Neural cell (in vitro differentiated cells): ENCODE measurements around the gene ALPG. TPM values are rescaled to one million over a fixed set of nuclear protein-coding genes. Genes with fewer than 3 reads are reported as not detected.
"Not testable (repeated sequence)": the region's sequence is repeated elsewhere in the genome, so short reads cannot be mapped to it uniquely, and the experiment has no call there.

ENCODE experiments used
- H2AFZ ChIP-seq: fragments of 200-600, 300-800 bp; sonication (generic), shearing (Covaris generic); 2 replicates; pipeline ENCODE4 v1.6.0; 2014; ENCODE audit warnings: low read depth, mild to moderate bottlenecking, antibody characterized with exemption, low read length, moderate library complexity
- H3F3A ChIP-seq: fragments of 200-600 bp; shearing (Covaris generic); 2 replicates; pipeline ENCODE4 v1.6.1; 2016; ENCODE audit warnings: mild to moderate bottlenecking, moderate library complexity, mixed read lengths, antibody characterized with exemption, low read length; ENCODE audit not compliant: insufficient read depth, poor library complexity, severe bottlenecking
- H3K27ac ChIP-seq: fragments of 200-600, 300-800 bp; sonication (generic), shearing (Covaris generic); 2 replicates; pipeline ENCODE4 v1.5.1; 2014; ENCODE audit warnings: mild to moderate bottlenecking, low read length, moderate library complexity
- H3K27me3 ChIP-seq: fragments of 300-800, 200-600 bp; sonication (generic), shearing (Covaris generic); 2 replicates; pipeline ENCODE4 v1.6.0; 2014; ENCODE audit warnings: mild to moderate bottlenecking, low read depth, low read length, moderate library complexity; ENCODE audit not compliant: insufficient read depth
- H3K36me3 ChIP-seq: fragments of 300-800, 200-600 bp; sonication (generic), shearing (Covaris generic); 2 replicates; pipeline ENCODE4 v1.5.1; 2014; ENCODE audit warnings: mild to moderate bottlenecking, antibody characterized with exemption, low read length, moderate library complexity; ENCODE audit not compliant: insufficient read depth
- H3K4me2 ChIP-seq: fragments of 300-800, 200-600 bp; sonication (generic), shearing (Covaris generic); 2 replicates; pipeline ENCODE4 v1.6.0; 2014; ENCODE audit warnings: mild to moderate bottlenecking, low read length
- H3K4me3 ChIP-seq: fragments of 300-800, 200-600 bp; sonication (generic), shearing (Covaris generic); 2 replicates; pipeline ENCODE4 v1.5.1; 2014; ENCODE audit warnings: mild to moderate bottlenecking, low read length, moderate library complexity
- H3K79me2 ChIP-seq: fragments of 200-600 bp; shearing (Covaris generic); replicated peaks from 2 replicates; pipeline ENCODE4 v1.6.0; 2014; ENCODE audit warnings: mild to moderate bottlenecking, low read length, moderate library complexity; ENCODE audit not compliant: insufficient read depth
- H3K9ac ChIP-seq: fragments of 300-800, 200-600 bp; sonication (generic), shearing (Covaris generic); 2 replicates; pipeline ENCODE4 v1.6.1; 2016; ENCODE audit warnings: mild to moderate bottlenecking, low read length, mixed read lengths
- H3K9me2 ChIP-seq: fragments of 200-600 bp; shearing (Covaris generic); 2 replicates; pipeline ENCODE4 v1.6.1; 2016; ENCODE audit warnings: mild to moderate bottlenecking, low read length, mixed read lengths; ENCODE audit not compliant: insufficient read depth
- H3K9me3 ChIP-seq: fragments of 200-600, 300-800 bp; sonication (generic), shearing (Covaris generic); 2 replicates; pipeline ENCODE4 v1.6.1; 2016; ENCODE audit warnings: mild to moderate bottlenecking, mixed run types, low read length, moderate library complexity, mixed read lengths
- H4K20me1 ChIP-seq: fragments of 200-600 bp; shearing (Covaris generic); 2 replicates; pipeline ENCODE4 v1.6.1; 2016; ENCODE audit warnings: mild to moderate bottlenecking, mixed run types; ENCODE audit not compliant: insufficient read depth
- CTCF ChIP-seq: fragments of 450-650 bp; IDR thresholded peaks from 2 replicates; pipeline ENCODE4 v1.5.1; 2014; ENCODE audit warnings: antibody characterized with exemption, mild to moderate bottlenecking, moderate library complexity; ENCODE audit not compliant: poor library complexity, severe bottlenecking
- EP300 ChIP-seq: fragments of 450-650 bp; conservative IDR thresholded peaks from 2 replicates; pipeline ENCODE4 v1.6.1; 2014; ENCODE audit warnings: antibody characterized with exemption, mild to moderate bottlenecking, moderate library complexity; ENCODE audit not compliant: poor library complexity, severe bottlenecking
- EZH2 ChIP-seq: fragments of 200-600, 300-800 bp; shearing (Covaris generic), sonication (generic); IDR thresholded peaks from 2 replicates; pipeline ENCODE4 v1.6.1; 2014; ENCODE audit warnings: antibody characterized with exemption, low read length, borderline replicate concordance, mild to moderate bottlenecking; ENCODE audit not compliant: insufficient read depth, poor library complexity, severe bottlenecking
- MXI1 ChIP-seq: fragments of 450-650 bp; conservative IDR thresholded peaks from 2 replicates; pipeline ENCODE4 v1.6.1; 2014; ENCODE audit warnings: antibody characterized with exemption, mild to moderate bottlenecking; ENCODE audit not compliant: poor library complexity, severe bottlenecking
- POLR2AphosphoS5 ChIP-seq: IDR thresholded peaks from 2 replicates; pipeline ENCODE4 v1.6.1; 2012
- RAD21 ChIP-seq: fragments of 450-650 bp; conservative IDR thresholded peaks from 2 replicates; pipeline ENCODE4 v1.6.1; 2014; ENCODE audit warnings: antibody characterized with exemption, mild to moderate bottlenecking, moderate library complexity
- REST ChIP-seq: IDR thresholded peaks from 2 replicates; pipeline ENCODE4 v1.6.1; 2012; ENCODE audit warnings: borderline replicate concordance
- SMC3 ChIP-seq: fragments of 450-650 bp; conservative IDR thresholded peaks from 2 replicates; pipeline ENCODE4 v1.6.1; 2014; ENCODE audit warnings: antibody characterized with exemption, mild to moderate bottlenecking, moderate library complexity; ENCODE audit not compliant: poor library complexity
- TAF1 ChIP-seq: IDR thresholded peaks from 2 replicates; pipeline ENCODE4 v1.6.1; 2012; ENCODE audit warnings: low read depth
- polyA plus RNA-seq: library from polyadenylated mRNA; depleted of rRNA; stranded (reverse); fragments of >200 nt; gene quantifications from 2 replicates; pipeline ENCODE4 v1.2.3, GENCODE V29; 2014

The ALPG gene
- polyA plus RNA-seq, 1 donor from 2014 or later: not detected

GRCh38 chr2:232382331-232383225 is 24.1 kb upstream of the ALPG start:
- no peak overlapping the region for H3K4me2 ChIP-seq
- H3K27ac ChIP-seq: no peak overlapping the region
- H3K9me3 ChIP-seq: no peaks in the 10 kb centered on the region
- no peak overlapping the region for H2AFZ ChIP-seq
- no peaks in the 10 kb centered on the region for H3K9me2 ChIP-seq
- H3K27me3 ChIP-seq: peaks cover 46% of the 10 kb centered on the region
- H3K4me3 ChIP-seq: no peak overlapping the region
- no peaks in the 10 kb centered on the region for H3F3A ChIP-seq
- H3K36me3 ChIP-seq: no peaks in the 10 kb centered on the region
- no peak for TF ChIP-seq MXI1
- no peak for TF ChIP-seq SMC3
- TF ChIP-seq RAD21: no peak
- no peak for TF ChIP-seq CTCF
- TF ChIP-seq REST: no peak
- TF ChIP-seq TAF1: no peak
- TF ChIP-seq EZH2: no peak
- no peak for TF ChIP-seq EP300
- TF ChIP-seq POLR2AphosphoS5: no peak
- H3K9ac ChIP-seq: no peak overlapping the region
- no peaks in the 10 kb centered on the region for H4K20me1 ChIP-seq
- H3K79me2 ChIP-seq: no peaks in the 10 kb centered on the region

GRCh38 chr2:232384466-232384865 is 22.2 kb upstream of the ALPG start:
- no peaks in the 10 kb centered on the region for H4K20me1 ChIP-seq
- no peaks in the 10 kb centered on the region for H3K9me2 ChIP-seq
- no peaks in the 10 kb centered on the region for H3F3A ChIP-seq
- H3K4me3 ChIP-seq: no peak overlapping the region
- H3K27me3 ChIP-seq: peaks cover 65% of the 10 kb centered on the region
- no peaks in the 10 kb centered on the region for H3K36me3 ChIP-seq
- TF ChIP-seq CTCF: no peak
- no peak for TF ChIP-seq RAD21
- no peaks in the 10 kb centered on the region for H3K9me3 ChIP-seq
- H3K9ac ChIP-seq: no peak overlapping the region
- no peak overlapping the region for H3K4me2 ChIP-seq
- H3K79me2 ChIP-seq: no peaks in the 10 kb centered on the region
- no peak overlapping the region for H2AFZ ChIP-seq
- no peak overlapping the region for H3K27ac ChIP-seq

- H3K9ac ChIP-seq, H3K9me3 ChIP-seq, H3K9me2 ChIP-seq, H3F3A ChIP-seq, H3K27ac ChIP-seq, H4K20me1 ChIP-seq, H3K36me3 ChIP-seq, H3K4me3 ChIP-seq, H2AFZ ChIP-seq, H3K4me2 ChIP-seq, H3K79me2 ChIP-seq: not testable (repeated sequence)
- H3K27me3 ChIP-seq: peaks cover 71% of the 10 kb centered on the region
These were observed 21.6 kb upstream of the ALPG start for GRCh38 chr2:232385058-232385457.
